GM12892 (cell line): ENCODE measurements around the gene PIK3C2A.

Experiments
- POLR2A ChIP-seq: IDR thresholded peaks from 2 replicates; pipeline ENCODE4 v1.6.1; 2011; ENCODE audit warnings: low read depth, low read length, control low read depth
- POLR2AphosphoS5 ChIP-seq: IDR thresholded peaks from 2 replicates; pipeline ENCODE4 v1.6.1; 2011; ENCODE audit warnings: low read depth, low read length, control low read depth
- TAF1 ChIP-seq: IDR thresholded peaks from 2 replicates; pipeline ENCODE4 v1.6.1; 2011; ENCODE audit warnings: low read depth, mild to moderate bottlenecking, control low read depth, low read length, borderline replicate concordance

DNA sequence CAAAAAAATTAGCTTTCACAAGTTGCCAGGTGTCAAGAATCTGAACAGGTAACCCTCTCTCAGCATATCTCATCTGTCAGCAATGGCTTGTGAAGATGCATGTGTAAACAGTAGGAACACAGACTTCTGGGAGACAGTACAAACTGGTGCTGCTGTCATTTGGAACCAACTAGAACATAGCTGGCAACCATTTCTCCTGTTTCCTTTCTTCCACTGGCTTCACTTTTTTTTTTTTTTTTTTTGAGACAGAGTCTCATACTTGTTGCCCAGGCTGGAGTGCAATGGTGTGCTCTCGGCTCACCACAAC is 2.1 kb upstream of the PIK3C2A start:
- TF ChIP-seq POLR2A = no peak
- TF ChIP-seq POLR2AphosphoS5 = no peak
- TF ChIP-seq TAF1 = no peak
